Activated CD4-positive, alpha-beta T cell treated with anti-CD3 and anti-CD28 coated beads, Interleukin-2, amount 50 U/mL, for 48 hours (primary cell): ENCODE results near the gene SYNGR4.
A peak's percentile ranks its signal among the peaks of the same experiment; 100 is the strongest.

ENCODE experiments used
- DNase-seq, 2 experiments: peaks; one replicate each; pipeline ENCODE4 v3.0.0-alpha.2; 2020

The SYNGR4 gene

GRCh38 chr19:48341515-48342413 is 22.4 kb upstream of the SYNGR4 start:
- no peak for DNase-seq

- DNase-seq, result no peak
Observed at GRCh38 chr19:48342414-48342738, 21.8 kb upstream of the SYNGR4 start.

- DNase-seq, result no peak
Observed at GRCh38 chr19:48342841-48343540, 21.2 kb upstream of the SYNGR4 start.

- no peak for DNase-seq
Observed at GRCh38 chr19:48344892-48345291, 19.3 kb upstream of the SYNGR4 start.

- no peak for DNase-seq
Observed at GRCh38 chr19:48346191-48346590, 18.0 kb upstream of the SYNGR4 start.

- no peak for DNase-seq
Observed at GRCh38 chr19:48348045-48348444, 16.1 kb upstream of the SYNGR4 start.

GRCh38 chr19:48348737-48349136 is 15.4 kb upstream of the SYNGR4 start:
- no peak for DNase-seq

GRCh38 chr19:48350856-48351255 is 13.3 kb upstream of the SYNGR4 start:
- no peak for DNase-seq

GRCh38 chr19:48351341-48351752 is 12.8 kb upstream of the SYNGR4 start:
- DNase-seq, result peak; percentile 91 to 92

- no peak for DNase-seq
Observed at GRCh38 chr19:48353677-48354076, 10.5 kb upstream of the SYNGR4 start.

GRCh38 chr19:48354332-48354992 is 9.7 kb upstream of the SYNGR4 start:
- no peak for DNase-seq

GRCh38 chr19:48355365-48355954 is 8.7 kb upstream of the SYNGR4 start:
- DNase-seq, result no peak

GRCh38 chr19:48359123-48359522 is 5.0 kb upstream of the SYNGR4 start:
- DNase-seq, result no peak

GRCh38 chr19:48361912-48362311 is 2.3 kb upstream of the SYNGR4 start:
- DNase-seq, result no peak

- DNase-seq, result peak; percentile 90 to 93
Observed at GRCh38 chr19:48362716-48363499, 1.3 kb upstream of the SYNGR4 start.

GRCh38 chr19:48363500-48363809 is 712 bp upstream of the SYNGR4 start:
- no peak for DNase-seq

- no peak for DNase-seq
Observed at GRCh38 chr19:48364598-48365348, 606 bp downstream of the SYNGR4 start.

GRCh38 chr19:48365602-48366001 is 1.4 kb downstream of the SYNGR4 start:
- no peak for DNase-seq

GRCh38 chr19:48367855-48368254 is 3.7 kb downstream of the SYNGR4 start:
- DNase-seq, result no peak

GRCh38 chr19:48368936-48369335 is 4.8 kb downstream of the SYNGR4 start:
- DNase-seq, result no peak

GRCh38 chr19:48370955-48371354 is 6.8 kb downstream of the SYNGR4 start:
- DNase-seq, result no peak

GRCh38 chr19:48371367-48371766 is 7.2 kb downstream of the SYNGR4 start:
- no peak for DNase-seq
